ENCODE data around the gene PRIMPOL. TPM values are rescaled to one million over a fixed set of nuclear protein-coding genes. Genes with fewer than 3 reads are reported as not detected.

The PRIMPOL gene
- total RNA-seq, 3 donors from 2014 or later, result 17.1 to 22.5 (median 21.7) TPM

DNA sequence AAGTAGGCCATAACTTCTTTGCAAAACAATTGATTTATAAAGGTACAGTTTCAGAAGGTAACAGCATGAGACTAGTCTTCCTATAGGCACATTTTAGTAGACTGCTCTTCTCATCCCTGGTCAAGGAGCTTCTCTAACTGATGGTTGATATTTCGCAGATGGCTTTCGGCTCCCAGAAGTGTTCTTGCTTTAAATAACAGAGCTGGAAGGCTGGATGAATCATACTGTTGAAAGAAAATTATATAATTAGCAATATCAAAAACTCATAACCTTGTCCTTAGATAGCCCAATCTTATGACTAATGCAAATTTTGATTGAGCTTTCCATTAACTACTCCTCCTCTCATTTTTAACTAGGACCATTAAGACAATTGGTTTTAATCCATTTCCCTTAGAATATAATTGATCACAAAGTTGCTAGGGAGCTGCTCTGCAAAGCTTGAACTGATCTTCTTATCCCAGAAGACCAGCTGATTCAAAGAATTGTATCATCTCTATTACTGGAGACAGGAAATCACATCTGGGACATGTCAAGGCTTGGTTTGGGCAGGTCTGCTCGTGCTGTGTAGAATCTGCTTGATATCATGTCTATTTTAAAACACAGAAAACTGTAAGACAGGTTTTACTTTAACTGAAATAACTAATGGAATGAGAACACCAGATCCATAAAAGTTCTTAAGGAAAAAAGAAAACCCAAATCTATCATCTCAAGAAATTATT lies 45.8 kb downstream of the PRIMPOL start:
- ATAC-seq (no peak), DNase-seq (no peak)
- intact Hi-C loops (cut with DNase I, micrococcal nuclease), result no loop called here
- H3K4me1 ChIP-seq (ENCODE audit: low read depth), result no peaks in the 10 kb centered on the region
- TF ChIP-seq, protein P1, sequence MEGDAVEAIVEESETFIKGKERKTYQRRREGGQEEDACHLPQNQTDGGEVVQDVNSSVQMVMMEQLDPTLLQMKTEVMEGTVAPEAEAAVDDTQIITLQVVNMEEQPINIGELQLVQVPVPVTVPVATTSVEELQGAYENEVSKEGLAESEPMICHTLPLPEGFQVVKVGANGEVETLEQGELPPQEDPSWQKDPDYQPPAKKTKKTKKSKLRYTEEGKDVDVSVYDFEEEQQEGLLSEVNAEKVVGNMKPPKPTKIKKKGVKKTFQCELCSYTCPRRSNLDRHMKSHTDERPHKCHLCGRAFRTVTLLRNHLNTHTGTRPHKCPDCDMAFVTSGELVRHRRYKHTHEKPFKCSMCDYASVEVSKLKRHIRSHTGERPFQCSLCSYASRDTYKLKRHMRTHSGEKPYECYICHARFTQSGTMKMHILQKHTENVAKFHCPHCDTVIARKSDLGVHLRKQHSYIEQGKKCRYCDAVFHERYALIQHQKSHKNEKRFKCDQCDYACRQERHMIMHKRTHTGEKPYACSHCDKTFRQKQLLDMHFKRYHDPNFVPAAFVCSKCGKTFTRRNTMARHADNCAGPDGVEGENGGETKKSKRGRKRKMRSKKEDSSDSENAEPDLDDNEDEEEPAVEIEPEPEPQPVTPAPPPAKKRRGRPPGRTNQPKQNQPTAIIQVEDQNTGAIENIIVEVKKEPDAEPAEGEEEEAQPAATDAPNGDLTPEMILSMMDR (IDR thresholded peaks at IDR 0.05), result no peak
- no peaks in the 10 kb centered on the region for H3K36me3 ChIP-seq (ENCODE audit: low read depth)
- H3K9me3 ChIP-seq, result no peaks in the 10 kb centered on the region
- H3K4me3 ChIP-seq, result no peak overlapping the region

DNA sequence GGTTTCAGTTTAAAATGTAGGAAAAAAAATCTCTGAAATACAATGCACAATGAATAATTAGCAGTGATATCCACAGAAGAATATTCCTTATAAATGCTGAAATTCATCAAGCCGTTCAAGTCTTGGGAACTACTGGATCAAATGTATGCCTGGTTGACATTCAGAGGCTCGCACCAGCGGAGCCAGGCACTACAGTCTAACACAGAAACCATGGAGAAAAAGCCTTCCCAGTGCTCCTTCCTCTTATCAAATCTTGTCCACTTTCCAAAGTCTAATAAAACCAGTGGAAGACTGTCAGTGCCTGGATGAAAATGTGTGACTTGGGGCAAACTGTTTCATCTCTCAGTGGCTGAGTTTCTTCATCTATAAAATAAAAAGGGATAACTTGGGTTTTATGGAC lies 48.4 kb downstream of the PRIMPOL start:
- intact Hi-C loops (cut with DNase I, micrococcal nuclease), result no loop called here
- TF ChIP-seq, protein P1 (IDR thresholded peaks at IDR 0.05), result no peak
- ATAC-seq (no peak), DNase-seq (no peak)
- Histone ChIP-seq H3K4me1 (ENCODE audit: low read depth) (no peaks in the 10 kb centered on the region), H3K9me3 (no peaks in the 10 kb centered on the region), H3K36me3 (ENCODE audit: low read depth) (no peaks in the 10 kb centered on the region), H3K4me3 (no peak overlapping the region)

DNA sequence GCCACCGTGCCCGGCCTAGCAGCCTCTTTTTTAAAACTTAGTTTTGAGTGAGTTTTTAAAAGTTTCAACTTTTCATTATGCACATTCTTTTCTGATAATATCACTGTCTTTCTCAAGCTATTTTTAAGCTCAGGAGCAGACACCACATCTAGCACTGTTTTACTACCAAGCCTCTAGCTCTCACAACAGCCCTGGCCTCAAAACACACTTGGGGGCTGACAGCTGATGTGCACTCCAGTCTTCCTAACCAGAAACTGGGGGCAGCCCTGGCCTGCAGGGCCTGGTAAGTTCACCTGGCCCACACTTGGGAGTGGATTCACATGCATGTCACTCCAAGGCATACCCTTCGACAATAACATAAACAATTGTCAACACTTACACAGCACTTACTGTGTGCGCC lies 50.4 kb downstream of the PRIMPOL start:
- Histone ChIP-seq H3K4me1 (ENCODE audit: low read depth) (no peaks in the 10 kb centered on the region), H3K9me3 (no peaks in the 10 kb centered on the region), H3K4me3 (no peak overlapping the region), H3K36me3 (ENCODE audit: low read depth) (no peaks in the 10 kb centered on the region)
- no peak for DNase-seq
- ATAC-seq, result no peak
- TF ChIP-seq, protein P1 (IDR thresholded peaks at IDR 0.05), result no peak
- intact Hi-C loops (cut with DNase I, micrococcal nuclease), result no loop called here

DNA sequence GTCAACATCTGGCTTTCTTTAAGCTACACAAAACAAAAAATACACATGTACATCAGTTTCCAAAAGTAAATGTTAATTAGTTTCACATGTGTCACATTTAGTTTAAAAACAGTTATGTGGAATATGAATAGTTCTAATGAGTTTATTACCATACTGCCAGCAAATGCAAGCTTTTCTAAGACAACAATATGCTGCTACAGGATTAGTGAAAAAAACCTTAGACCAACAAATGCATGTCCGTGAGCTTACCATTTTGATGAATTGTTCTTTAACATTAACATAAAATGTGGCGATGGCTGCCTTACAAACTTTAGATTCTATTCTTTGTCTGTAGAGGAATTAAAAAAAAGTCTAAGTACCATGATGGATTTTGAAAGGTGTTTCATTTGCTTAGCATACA lies 52.6 kb downstream of the PRIMPOL start:
- ATAC-seq (no peak), DNase-seq (no peak)
- intact Hi-C loops (cut with DNase I, micrococcal nuclease), result no loop called here
- Histone ChIP-seq H3K9me3 (no peaks in the 10 kb centered on the region), H3K36me3 (ENCODE audit: low read depth) (no peaks in the 10 kb centered on the region), H3K4me3 (no peak overlapping the region), H3K4me1 (ENCODE audit: low read depth) (no peaks in the 10 kb centered on the region)
- TF ChIP-seq, protein P1 (IDR thresholded peaks at IDR 0.05), result no peak

DNA sequence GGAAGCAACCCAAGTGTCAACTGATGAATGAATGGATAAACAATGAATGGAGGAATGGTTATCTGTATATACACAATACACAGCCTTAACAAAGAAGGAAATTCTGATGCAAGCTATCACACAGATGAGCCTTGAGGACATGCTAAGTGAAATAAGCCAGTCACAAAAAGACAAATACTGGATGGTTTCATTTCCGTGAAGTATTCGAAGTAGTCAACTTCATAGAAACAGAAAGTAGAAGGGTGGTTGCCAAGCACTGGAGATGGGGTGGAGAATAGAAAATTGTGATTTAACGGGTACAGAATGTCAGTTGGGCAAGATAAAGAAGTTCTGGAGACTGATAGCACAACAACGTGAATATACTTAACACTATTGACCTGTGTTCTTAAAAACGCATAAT lies 56.2 kb downstream of the PRIMPOL start:
- Histone ChIP-seq H3K9me3 (no peaks in the 10 kb centered on the region), H3K4me3 (no peak overlapping the region), H3K36me3 (ENCODE audit: low read depth) (no peaks in the 10 kb centered on the region), H3K4me1 (ENCODE audit: low read depth) (no peaks in the 10 kb centered on the region)
- DNase-seq, result no peak
- intact Hi-C loops (cut with DNase I, micrococcal nuclease), result no loop called here
- ATAC-seq, result no peak
- TF ChIP-seq, protein P1 (IDR thresholded peaks at IDR 0.05), result no peak

DNA sequence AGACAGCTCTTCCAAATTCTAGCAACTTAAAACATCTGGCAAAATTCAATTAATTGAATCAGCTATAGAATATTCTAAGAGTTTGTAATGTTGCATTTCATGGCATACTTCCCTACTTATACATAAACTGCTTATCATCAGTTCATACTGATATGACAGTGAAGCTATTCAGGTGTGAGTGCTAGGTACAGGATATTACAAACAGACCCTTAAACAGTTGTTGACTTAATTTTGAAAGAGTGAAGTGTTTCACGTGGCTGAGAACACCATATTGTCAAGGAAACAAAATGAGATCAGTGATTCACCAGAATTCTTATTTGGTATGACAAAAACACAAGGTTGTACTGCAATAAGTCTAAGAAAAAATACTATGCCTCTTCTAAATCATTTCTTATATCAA lies 56.9 kb downstream of the PRIMPOL start:
- DNase-seq (no peak), ATAC-seq (no peak)
- no peaks in the 10 kb centered on the region for H3K36me3 ChIP-seq (ENCODE audit: low read depth)
- H3K9me3 ChIP-seq, result no peaks in the 10 kb centered on the region
- no peak overlapping the region for H3K4me3 ChIP-seq
- TF ChIP-seq, protein P1 (IDR thresholded peaks at IDR 0.05), result no peak
- H3K4me1 ChIP-seq (ENCODE audit: low read depth), result no peaks in the 10 kb centered on the region
- intact Hi-C loops (cut with DNase I, micrococcal nuclease), result no loop called here

Data from mucosa of descending colon (tissue), 3 donors.